ENCODE results near the gene SLC6A17.
A peak's percentile ranks its signal among the peaks of the same experiment; 100 is the strongest.

The SLC6A17 gene

GRCh38 chr1:110150330-110151174 is at the start of gene SLC6A17:
TSS of gene SLC6A17 (plus strand) at chr1:110150494. CDS start at chr1:110166930, 16,436 bp downstream.
- TF ChIP-seq CTCF (IDR thresholded peaks at IDR 0.05; ENCODE audit: low read length, missing control alignments), result no peak
- no peak within 1 kb of the TSS for H3K4me3 ChIP-seq (replicated peaks; ENCODE audit: low read depth, low read length)
- DNase-seq (ENCODE audit: low read depth), result peak; percentile 45

- TF ChIP-seq CTCF (IDR thresholded peaks at IDR 0.05; ENCODE audit: low read length, missing control alignments), result no peak
- no peak overlapping the region for H3K4me3 ChIP-seq (replicated peaks; ENCODE audit: low read depth, low read length)
- peak; percentile 29 for DNase-seq (ENCODE audit: low read depth)
These were observed 48.2 kb upstream of the SLC6A17 start for GRCh38 chr1:110102081-110102480.

- no peak overlapping the region for H3K4me3 ChIP-seq (replicated peaks; ENCODE audit: low read depth, low read length)
- peak; percentile 98 for TF ChIP-seq CTCF (IDR thresholded peaks at IDR 0.05; ENCODE audit: low read length, missing control alignments)
- DNase-seq (ENCODE audit: low read depth), result peak; percentile 75
These were observed 44.0 kb upstream of the SLC6A17 start for GRCh38 chr1:110106013-110106941.

- no peak overlapping the region for H3K4me3 ChIP-seq (replicated peaks; ENCODE audit: low read depth, low read length)
- no peak for DNase-seq (ENCODE audit: low read depth)
- TF ChIP-seq CTCF (IDR thresholded peaks at IDR 0.05; ENCODE audit: low read length, missing control alignments), result no peak
These were observed 42.3 kb upstream of the SLC6A17 start for GRCh38 chr1:110107867-110108469.

GRCh38 chr1:110111081-110111480 is 39.2 kb upstream of the SLC6A17 start:
- DNase-seq (ENCODE audit: low read depth), result no peak
- no peak for TF ChIP-seq CTCF (IDR thresholded peaks at IDR 0.05; ENCODE audit: low read length, missing control alignments)
- H3K4me3 ChIP-seq (replicated peaks; ENCODE audit: low read depth, low read length), result no peak overlapping the region

- no peak within 1 kb of the TSS for H3K4me3 ChIP-seq (replicated peaks; ENCODE audit: low read depth, low read length)
- TF ChIP-seq CTCF (IDR thresholded peaks at IDR 0.05; ENCODE audit: low read length, missing control alignments), result no peak
- DNase-seq (ENCODE audit: low read depth), result no peak
These were observed 38.2 kb upstream of the SLC6A17 start, which contains the start of gene UBL4B for GRCh38 chr1:110112143-110112542. TSS of gene UBL4B (plus strand) at chr1:110112443. CDS start at chr1:110112535, 92 bp downstream.

Data from fibroblast of pulmonary artery (primary cell).